GM04503 (cell line): ENCODE results near the gene CFAP61.

Experiments used
- DNase-seq: peaks from one replicate; pipeline ENCODE4 v3.0.0-alpha.2; 2012; ENCODE audit warnings: low read depth

The CFAP61 gene

GRCh38 chr20:20037960-20038359, 14.4 kb upstream of the CFAP61 start:
- DNase-seq, result peak; percentile 40

DNA sequence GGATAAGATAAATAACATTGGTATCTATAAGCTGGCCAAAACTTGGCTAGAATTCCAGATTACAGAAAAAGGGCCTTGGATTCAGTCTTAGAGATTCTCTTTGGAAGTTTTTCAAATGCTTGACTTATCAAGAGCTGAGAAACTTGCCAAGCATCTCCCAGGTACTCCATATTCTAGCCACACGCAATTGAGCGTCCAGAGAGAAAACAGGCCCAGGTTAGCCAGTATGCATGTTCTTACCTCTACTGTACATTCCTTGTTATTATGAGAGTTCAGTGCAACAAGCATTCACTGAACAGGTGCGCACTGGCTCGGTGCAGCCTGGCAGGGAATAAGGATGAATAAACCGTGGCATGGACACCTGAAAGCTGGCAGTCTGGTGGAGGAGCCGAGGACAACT, 13.7 kb upstream of the CFAP61 start:
- no peak for DNase-seq

GRCh38 chr20:20039752-20040387, 12.5 kb upstream of the CFAP61 start:
- no peak for DNase-seq

GRCh38 chr20:20051767-20052073, 612 bp upstream of the CFAP61 start:
- no peak for DNase-seq

- no peak for DNase-seq
These were observed 8.1 kb downstream of the CFAP61 start for GRCh38 chr20:20060234-20060998.

- DNase-seq, result no peak
These were observed 11.8 kb downstream of the CFAP61 start for GRCh38 chr20:20063941-20064702.

DNA sequence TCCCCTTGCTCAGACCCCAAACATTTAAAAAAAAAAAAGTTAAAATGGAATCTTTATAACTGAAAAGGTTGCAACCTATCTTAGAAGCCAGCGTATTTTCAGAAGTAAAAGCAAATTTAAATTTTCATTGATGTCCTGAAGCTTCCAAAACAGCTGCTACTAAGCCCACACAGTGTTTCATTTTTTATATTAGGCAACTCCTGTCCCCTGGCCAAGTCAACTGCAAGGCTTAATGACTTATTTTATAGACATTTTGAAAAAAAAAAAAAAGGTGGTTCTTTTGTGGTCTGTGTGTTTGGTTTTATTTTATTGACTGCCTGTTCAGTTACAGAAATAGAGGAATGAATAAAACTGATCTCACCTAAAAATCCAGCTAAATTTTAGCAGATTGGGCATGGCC, 13.0 kb downstream of the CFAP61 start:
- DNase-seq, result no peak

DNA sequence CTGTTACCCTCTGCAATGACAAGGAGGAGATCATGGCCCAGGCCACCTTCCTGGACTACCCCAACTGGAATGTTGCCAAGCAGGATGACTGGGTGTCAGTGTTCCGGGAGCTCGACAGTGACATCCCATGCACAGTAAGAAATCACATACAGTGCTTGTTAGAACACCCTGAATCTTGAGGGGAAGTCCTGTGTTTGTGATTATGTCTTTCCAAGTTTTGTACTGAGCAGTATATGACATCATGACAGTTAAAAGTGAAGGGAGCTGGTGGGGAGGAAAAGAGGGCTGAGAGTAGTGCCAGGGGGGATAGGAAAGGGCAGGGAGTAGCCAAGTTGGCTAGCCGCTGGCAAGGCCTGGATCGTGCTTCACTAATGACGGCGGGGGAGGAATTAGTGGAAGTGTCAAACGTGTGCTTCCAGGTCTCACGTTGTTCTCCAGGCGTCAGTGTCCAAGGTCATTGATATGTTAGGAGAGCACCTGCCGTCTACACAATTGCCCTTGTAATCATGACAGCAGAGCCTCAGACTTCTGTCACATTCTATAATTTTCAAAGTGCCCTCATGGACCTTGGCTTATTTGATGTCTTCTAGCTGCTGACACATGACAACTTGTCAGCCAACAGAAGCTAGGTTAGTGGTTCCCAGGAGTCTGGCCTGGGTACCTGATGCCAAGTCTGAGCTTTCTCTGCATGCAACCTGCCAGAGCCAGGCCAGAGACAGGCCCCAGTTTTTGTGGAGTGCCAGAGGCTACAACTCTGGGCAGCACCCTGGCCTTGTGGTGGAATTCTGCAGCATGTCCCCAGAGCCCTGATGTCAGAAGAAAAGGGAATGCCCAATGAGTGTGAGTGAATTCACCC, 18.8 kb downstream of the CFAP61 start:
- DNase-seq, result no peak

DNA sequence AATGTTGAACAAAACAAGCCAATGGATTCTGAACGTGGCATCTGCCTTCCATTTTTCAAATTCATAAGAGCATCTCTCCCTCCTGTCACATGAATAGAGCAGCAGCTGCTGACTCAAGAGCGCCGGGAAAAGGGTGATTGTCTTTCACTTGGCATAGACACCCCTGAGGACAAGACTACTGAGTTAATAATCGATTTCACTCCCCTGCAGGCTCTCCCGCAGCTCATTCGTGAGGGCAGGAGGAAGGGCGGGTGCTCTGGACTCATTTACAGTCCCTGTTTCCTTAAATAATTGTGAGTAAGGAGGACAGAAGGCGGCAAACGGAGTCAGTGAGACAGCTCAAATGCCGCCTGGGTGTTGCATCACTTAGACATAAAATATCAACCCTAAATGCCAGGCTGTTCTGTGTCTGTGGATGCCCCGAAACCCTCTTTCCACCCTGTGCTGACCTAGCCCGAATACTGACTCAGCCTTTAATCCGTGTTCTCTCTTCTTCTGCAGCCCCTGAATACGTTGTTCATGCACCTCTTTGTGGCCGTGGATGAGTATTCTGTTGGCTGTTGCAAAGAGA, 21.6 kb downstream of the CFAP61 start:
- DNase-seq, result no peak

DNA sequence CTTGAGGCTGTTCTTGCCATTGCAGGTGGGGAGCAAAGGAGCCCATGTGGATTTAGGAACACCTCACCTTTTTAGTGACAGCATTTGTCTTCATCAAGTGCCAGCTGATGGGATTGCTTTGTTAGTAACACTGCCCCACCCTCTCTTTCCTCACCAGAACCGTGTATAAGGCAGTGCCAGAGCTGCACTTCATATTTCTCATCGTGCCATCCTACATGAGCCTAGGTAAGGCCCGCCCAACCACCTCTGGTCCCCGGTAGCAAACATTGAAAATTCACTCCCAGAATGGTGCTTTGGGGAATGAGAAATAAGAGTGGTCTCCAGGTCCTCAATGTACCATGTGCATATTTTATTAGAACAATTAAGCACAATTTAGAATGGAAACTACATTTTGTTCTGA, 22.7 kb downstream of the CFAP61 start:
- DNase-seq, result no peak

GRCh38 chr20:20076297-20077065, 24.1 kb downstream of the CFAP61 start:
- peak; percentile 28 for DNase-seq

- no peak for DNase-seq
These were observed 25.7 kb downstream of the CFAP61 start for GRCh38 chr20:20078041-20078440.

- DNase-seq, result no peak
These were observed 26.9 kb downstream of the CFAP61 start for GRCh38 chr20:20079102-20079784.

DNA sequence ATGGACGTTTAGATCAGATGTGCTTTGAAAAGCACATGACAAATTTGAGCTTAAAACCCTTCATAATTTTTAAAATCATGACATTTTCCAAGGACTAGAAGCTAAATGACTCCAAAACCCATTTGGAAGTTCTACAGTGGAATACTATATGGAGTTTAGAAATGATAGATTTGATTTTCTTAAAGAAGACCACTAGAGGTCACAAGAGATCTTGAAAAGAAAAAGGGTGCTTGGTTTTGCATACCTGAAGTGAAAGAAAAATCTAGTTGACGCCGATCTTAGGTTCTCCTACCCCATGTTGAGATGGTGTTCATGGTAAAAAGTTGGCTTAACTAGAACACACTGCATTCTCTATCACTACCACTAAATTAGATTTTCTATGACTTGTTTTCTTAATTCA, 31.5 kb downstream of the CFAP61 start:
- DNase-seq, result no peak

DNA sequence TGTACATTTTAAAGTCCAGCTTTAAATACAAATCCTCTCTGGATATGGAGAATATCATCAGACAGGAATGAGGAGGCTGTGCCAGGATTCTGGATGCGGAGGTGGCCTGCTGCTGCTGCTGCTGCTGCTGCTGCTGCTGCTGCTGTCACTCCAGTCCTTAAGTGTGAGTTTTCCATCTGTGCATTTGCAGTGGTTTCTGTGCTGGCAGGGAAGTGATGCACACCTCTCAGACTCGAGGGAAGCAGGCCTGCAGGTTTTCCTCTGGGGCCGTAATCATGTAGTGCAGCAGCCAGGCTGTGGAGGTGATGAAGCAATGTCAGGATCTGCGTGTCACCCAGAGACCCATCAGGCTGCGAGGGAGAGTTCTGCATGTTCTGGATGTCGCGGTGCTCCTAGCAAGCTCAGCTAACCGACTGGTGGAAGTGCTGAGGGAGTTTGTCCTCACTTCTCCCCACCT, 32.0 kb downstream of the CFAP61 start:
- no peak for DNase-seq

- DNase-seq, result no peak
These were observed 32.7 kb downstream of the CFAP61 start for GRCh38 chr20:20085071-20085470.

DNA sequence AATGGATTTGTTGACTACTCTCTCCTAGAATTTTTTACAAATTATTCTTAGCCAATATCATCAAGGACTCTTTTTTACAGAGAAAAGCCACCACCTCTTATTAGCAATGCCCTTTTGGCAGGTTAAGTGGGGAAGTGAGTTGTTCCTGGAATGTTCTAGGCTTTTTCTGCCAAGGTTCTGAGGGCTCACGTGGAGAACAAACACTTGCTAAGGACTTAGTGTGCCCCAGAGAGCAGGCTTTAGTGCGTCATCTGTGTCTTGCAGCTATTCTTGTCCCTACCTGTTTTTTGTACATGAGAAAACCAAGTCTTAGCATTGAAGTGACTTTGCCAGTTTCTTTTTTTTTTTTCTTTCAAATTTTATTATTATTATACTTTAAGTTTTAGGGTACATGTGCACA, 33.5 kb downstream of the CFAP61 start:
- DNase-seq, result no peak

- DNase-seq, result no peak
These were observed 36.7 kb downstream of the CFAP61 start for GRCh38 chr20:20089018-20089417.

DNA sequence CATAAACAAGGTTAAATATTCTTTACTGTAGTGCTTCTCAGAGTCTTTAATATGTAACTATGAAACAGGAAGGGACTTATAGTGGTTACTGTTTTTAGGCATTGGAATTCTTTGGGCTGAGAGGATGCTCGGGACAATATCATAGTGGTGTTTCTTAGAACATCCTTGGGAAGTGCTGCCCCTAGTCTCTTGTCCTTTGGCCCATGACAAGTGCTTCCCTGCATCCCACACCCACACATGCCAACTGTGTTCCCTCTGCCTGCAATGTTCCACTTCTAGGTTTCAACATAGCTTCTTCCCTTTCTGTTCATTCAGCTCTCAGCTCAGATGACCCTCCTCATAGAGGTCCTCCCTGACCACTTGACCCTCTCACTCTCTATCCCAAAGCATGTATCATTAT, 37.6 kb downstream of the CFAP61 start:
- no peak for DNase-seq

DNA sequence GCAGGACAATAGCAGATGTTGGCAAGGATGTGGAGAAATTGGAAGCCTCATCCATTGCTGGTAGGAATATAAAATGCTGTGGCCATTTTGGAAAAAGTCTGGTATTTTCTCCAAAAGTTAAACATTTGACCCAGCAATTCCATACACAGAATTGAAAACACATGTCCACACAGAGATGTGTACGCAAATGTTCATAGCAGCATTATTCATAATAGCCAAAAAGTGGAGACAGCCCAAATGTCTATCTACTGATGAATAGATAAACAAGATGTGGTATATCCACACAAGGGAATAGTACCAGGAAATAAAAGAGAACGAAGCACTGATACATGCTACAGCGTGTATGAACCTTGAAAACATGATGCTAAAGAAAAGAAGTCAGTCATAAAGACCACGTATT, 40.5 kb downstream of the CFAP61 start:
- DNase-seq, result no peak

GRCh38 chr20:20094410-20094809, 42.1 kb downstream of the CFAP61 start:
- DNase-seq, result no peak
